GM23338 (cell line): ENCODE results near the gene JAZF1. TPM values are rescaled to one million over a fixed set of nuclear protein-coding genes. Genes with fewer than 3 reads are reported as not detected.

Experiments used
- ATAC-seq: fragments of 200-7000 bp; cut with Tn5 transposase; 3 replicates; pipeline ENCODE4 v1.9.1; 2020
- DNase-seq: peaks from one replicate; pipeline ENCODE4 v3.0.0-alpha.2; 2015; ENCODE audit warnings: low spot score
- H2AFZ ChIP-seq: fragments of 200-600 bp; sonication (generic); 2 replicates; pipeline ENCODE4 v1.8.0; 2016; ENCODE audit warnings: antibody characterized with exemption, mild to moderate bottlenecking, moderate library complexity
- H3F3A ChIP-seq: fragments of 200-600 bp; sonication (generic); replicated peaks from 2 replicates; pipeline ENCODE4 v1.8.0; 2017; ENCODE audit warnings: antibody characterized with exemption, mixed run types, low read depth
- H3K27ac ChIP-seq: fragments of 200-600 bp; sonication (generic); 2 replicates; pipeline ENCODE4 v1.6.1; 2016; ENCODE audit warnings: low read depth
- H3K27me3 ChIP-seq: fragments of 200-600 bp; sonication (generic); 2 replicates; pipeline ENCODE4 v1.8.0; 2016; ENCODE audit warnings: mild to moderate bottlenecking, mixed run types, moderate library complexity; ENCODE audit not compliant: insufficient read depth
- H3K36me3 ChIP-seq: fragments of 200-600 bp; sonication (generic); 2 replicates; pipeline ENCODE4 v1.8.0; 2016; ENCODE audit warnings: mild to moderate bottlenecking; ENCODE audit not compliant: insufficient read depth
- H3K4me1 ChIP-seq: fragments of 200-600 bp; sonication (generic); 2 replicates; pipeline ENCODE4 v1.8.0; 2016; ENCODE audit warnings: mild to moderate bottlenecking, moderate library complexity; ENCODE audit not compliant: insufficient read depth
- H3K4me2 ChIP-seq: fragments of 200-600 bp; sonication (generic); 2 replicates; pipeline ENCODE4 v1.7.1; 2017; ENCODE audit warnings: mixed run types
- H3K4me3 ChIP-seq: fragments of 200-600 bp; sonication (generic); 2 replicates; pipeline ENCODE4 v1.6.1; 2016; ENCODE audit warnings: mixed run types
- H3K79me2 ChIP-seq: fragments of 200-600 bp; sonication (generic); replicated peaks from 2 replicates; pipeline ENCODE4 v1.8.0; 2017; ENCODE audit warnings: mild to moderate bottlenecking; ENCODE audit not compliant: insufficient read depth
- H3K9me2 ChIP-seq: fragments of 200-600 bp; sonication (generic); 2 replicates; pipeline ENCODE4 v1.8.0; 2017; ENCODE audit not compliant: insufficient read depth
- H4K20me1 ChIP-seq: fragments of 200-600 bp; sonication (generic); replicated peaks from 2 replicates; pipeline ENCODE4 v1.8.0; 2017; ENCODE audit warnings: mild to moderate bottlenecking; ENCODE audit not compliant: insufficient read depth
- H3K27ac Mint-ChIP-seq: 2 replicates; pipeline ENCODE4 v1.8.0; 2020; ENCODE audit warnings: inconsistent platforms, mild to moderate bottlenecking, moderate library complexity, mixed read lengths
- H3K27me3 Mint-ChIP-seq: 3 replicates; pipeline ENCODE4 v1.8.0; 2022; ENCODE audit warnings: low read depth, mild to moderate bottlenecking, moderate library complexity, mixed read lengths, inconsistent platforms; ENCODE audit not compliant: insufficient read depth, poor library complexity
- H3K36me3 Mint-ChIP-seq: 3 replicates; pipeline ENCODE4 v1.8.0; 2021; ENCODE audit warnings: low read depth, mild to moderate bottlenecking, inconsistent platforms, moderate library complexity, mixed read lengths
- H3K4me1 Mint-ChIP-seq: 3 replicates; pipeline ENCODE4 v1.8.0; 2020; ENCODE audit warnings: mild to moderate bottlenecking, inconsistent platforms, mixed read lengths
- H3K4me3 Mint-ChIP-seq: 3 replicates; pipeline ENCODE4 v1.8.0; 2021; ENCODE audit warnings: moderate library complexity, mild to moderate bottlenecking, inconsistent platforms, mixed read lengths
- H3K9me3 Mint-ChIP-seq: 3 replicates; pipeline ENCODE4 v1.8.0; 2020; ENCODE audit warnings: moderate library complexity, mild to moderate bottlenecking, inconsistent platforms, mixed read lengths
- CTCF ChIP-seq, 2 experiments: fragments of 200-600 bp in 1 of 2; sonication (generic) in 1 of 2; conservative IDR thresholded peaks; 2 replicates each; pipeline versions ENCODE4 v1.5.1 to v1.6.1; 2016 to 2017; ENCODE audit warnings: antibody characterized with exemption in 2 of 2, low read depth in 2 of 2, mild to moderate bottlenecking in 2 of 2, moderate library complexity in 1 of 2
- ETS1 ChIP-seq: IDR thresholded peaks from 2 replicates; pipeline ENCODE4 v1.6.1; 2016; ENCODE audit warnings: antibody characterized with exemption
- EZH2 ChIP-seq: fragments of 200-600 bp; sonication (generic); IDR thresholded peaks from one replicate; pipeline ENCODE4 v1.8.0; 2017; ENCODE audit warnings: antibody characterized with exemption, mild to moderate bottlenecking, low read depth; ENCODE audit not compliant: unreplicated experiment
- EZH2phosphoT487 ChIP-seq: fragments of 200-600 bp; sonication (generic); IDR thresholded peaks from one replicate; pipeline ENCODE4 v1.8.1; 2018; ENCODE audit warnings: antibody characterized with exemption; ENCODE audit not compliant: unreplicated experiment
- JUNB ChIP-seq: IDR thresholded peaks from one replicate; pipeline ENCODE4 v1.6.1; 2016; ENCODE audit warnings: antibody characterized with exemption; ENCODE audit not compliant: unreplicated experiment
- REST ChIP-seq: IDR thresholded peaks from one replicate; pipeline ENCODE4 v1.6.1; 2018; ENCODE audit warnings: antibody characterized with exemption; ENCODE audit not compliant: unreplicated experiment
- STAT1 ChIP-seq: IDR thresholded peaks from one replicate; pipeline ENCODE4 v1.6.1; 2016; ENCODE audit warnings: antibody characterized with exemption; ENCODE audit not compliant: unreplicated experiment
- ZNF114 ChIP-seq: fragments of 250-450 bp; sonication (Bioruptor Pico); IDR thresholded peaks from 2 replicates; pipeline ENCODE4 v1.5.0; 2020; ENCODE audit warnings: mild to moderate bottlenecking, moderate library complexity
- ZNF462 ChIP-seq: fragments of 250-450 bp; sonication (Bioruptor Pico); IDR thresholded peaks from 2 replicates; pipeline ENCODE4 v1.5.0; 2020; ENCODE audit warnings: mild to moderate bottlenecking, moderate library complexity
- polyA plus RNA-seq: library from polyadenylated mRNA; unstranded; fragments of >200 nt; fragmentation: Nextera tagmentation; extraction: Ambion mirVana; gene quantifications from 2 replicates; pipeline ENCODE4 v1.2.1, GENCODE V29; 2016
- total RNA-seq: library from RNA; depleted of rRNA; stranded (reverse); fragments of >200 nt; shearing (Covaris generic); gene quantifications from 2 replicates; pipeline ENCODE4 v1.2.3, GENCODE V29; 2014

JAZF1 gene
- total and polyA plus RNA-seq, 2 experiments from 2014 or later: 12.2 to 22.2 TPM

- TF ChIP-seq EZH2 (no peak), ZNF114 (no peak), ETS1 (no peak), CTCF (conservative IDR thresholded peaks at IDR 0.05; ENCODE audit: low read depth in 2 of 2) (no peak), JUNB (no peak), REST (no peak), EZH2phosphoT487 (no peak)
These were observed 236.0 kb downstream of the JAZF1 start (continued) for GRCh38 chr7:27944643-27945042.

- H3K4me3 ChIP-seq: no peak overlapping the region
- peak overlapping the region; percentile 5; the same call in 1 of the 2 replicates for H3K27ac ChIP-seq
- Mint-ChIP-seq H3K9me3 (no peaks in the 10 kb centered on the region), H3K4me3 (no peak overlapping the region), H3K4me1 (peaks cover 10% of the 10 kb centered on the region), H3K36me3 (no peaks in the 10 kb centered on the region), H3K27ac (no peak overlapping the region), H3K27me3 (peaks cover 3% of the 10 kb centered on the region)
- no peaks in the 10 kb centered on the region for H3F3A ChIP-seq
- no peaks in the 10 kb centered on the region for H3K79me2 ChIP-seq
- no peak overlapping the region for H2AFZ ChIP-seq
- H3K4me2 ChIP-seq: no peak overlapping the region
- ATAC-seq (peak; percentile 33; the same call in 2 of the 3 replicates), DNase-seq (peak; percentile 32)
- no peaks in the 10 kb centered on the region for H3K36me3 ChIP-seq
- H4K20me1 ChIP-seq: 0 out of 2 replicates have a peak, but pooled peaks cover 4% of the 10 kb centered on the region
- no peaks in the 10 kb centered on the region for H3K27me3 ChIP-seq
- no peaks in the 10 kb centered on the region for H3K9me2 ChIP-seq
- no peaks in the 10 kb centered on the region for H3K4me1 ChIP-seq
- TF ChIP-seq ETS1: no peak
- TF ChIP-seq ZNF462 (CRISPR knock-in tag): no peak
- TF ChIP-seq STAT1: no peak
- TF ChIP-seq ZNF114: no peak
- no peak for TF ChIP-seq EZH2
These were observed 237.4 kb downstream of the JAZF1 start for GRCh38 chr7:27943241-27943640.
